GM12878 (cell line): Measurements from ENCODE around the gene SARS1. TPM values are rescaled to one million over a fixed set of nuclear protein-coding genes. Genes with fewer than 3 reads are reported as not detected.

Source experiments
- ATAC-seq: fragments of 200-7000 bp; cut with Tn5 transposase; 3 replicates; pipeline ENCODE4 v1.9.1; 2020; ENCODE audit warnings: mild to moderate bottlenecking, moderate library complexity
- BruUV-seq: library from RNA; stranded (reverse); fragments of 400-500 nt; replicated peaks from 2 replicates; lab custom pipeline; 2021; lab: Mats Ljungman, UMichigan
- CTCF ChIA-PET: fragments of 300-600 bp; sonication (Branson Sonifier 250); formaldehyde crosslinking; extraction: SDS; loops from one replicate; lab custom pipeline; 2021; ENCODE audit warnings: inconsistent platforms; lab: Yijun Ruan, JAX
- POLR2A ChIA-PET: fragments of 350-600 bp; formaldehyde crosslinking; extraction: SDS; loops from one replicate; lab custom pipeline; 2021; ENCODE audit warnings: inconsistent platforms; lab: Charles Lee
- RAD21 ChIA-PET: fragments of 300-600 bp; sonication (Branson Sonifier 250); formaldehyde crosslinking; loops from one replicate; lab custom pipeline; 2023; ENCODE audit warnings: antibody characterized with exemption; ENCODE audit not compliant: unreplicated experiment; lab: Charles Lee
- SMC1A ChIA-PET: fragments of 300-600 bp; sonication (Branson Sonifier 250); formaldehyde crosslinking; loops from one replicate; lab custom pipeline; 2023; ENCODE audit not compliant: unreplicated experiment, uncharacterized antibody; lab: Charles Lee
- DNase-seq: peaks from one replicate; pipeline ENCODE4 v3.0.0-alpha.2; 2011; ENCODE audit warnings: low read depth, low spot score
- FAIRE-seq: peaks from 3 replicates; lab custom pipeline; 2011; peaks lifted over from hg19 to GRCh38; lab: Jason Lieb, UNC
- H2AFZ ChIP-seq: 2 replicates; pipeline ENCODE4 v1.6.0; 2011; ENCODE audit warnings: low read depth, low read length, control low read depth; ENCODE audit not compliant: control insufficient read depth
- H3K27ac ChIP-seq: 2 replicates; pipeline ENCODE4 v1.5.1; 2011; ENCODE audit warnings: control low read depth; ENCODE audit not compliant: control insufficient read depth, insufficient read depth
- H3K27me3 ChIP-seq, 2 experiments: replicated peaks in 1 of 2; 2 replicates each; pipeline versions ENCODE4 v1.6.0 to v1.6.1; 2011; ENCODE audit warnings: low read length in 1 of 2; ENCODE audit not compliant: control insufficient read depth in 2 of 2, insufficient read depth in 2 of 2
- H3K36me3 ChIP-seq, 2 experiments: 2 replicates each; pipeline ENCODE4 v1.5.1; 2011; ENCODE audit warnings: low read length in 1 of 2; ENCODE audit not compliant: control insufficient read depth in 2 of 2, insufficient read depth in 2 of 2
- H3K4me1 ChIP-seq: 2 replicates; pipeline ENCODE4 v1.6.1; 2011; ENCODE audit warnings: mild to moderate bottlenecking, low read length, moderate library complexity, mixed read lengths; ENCODE audit not compliant: control insufficient read depth, insufficient read depth
- H3K4me2 ChIP-seq: 2 replicates; pipeline ENCODE4 v1.6.0; 2011; ENCODE audit warnings: control low read depth; ENCODE audit not compliant: control insufficient read depth, insufficient read depth
- H3K4me3 ChIP-seq: fragments of 200-600 bp; sonication (generic); 2 replicates; pipeline ENCODE4 v1.5.1; 2016
- H3K79me2 ChIP-seq: 2 replicates; pipeline ENCODE4 v1.6.0; 2011; ENCODE audit warnings: low read length; ENCODE audit not compliant: control insufficient read depth, insufficient read depth
- H3K9ac ChIP-seq: 2 replicates; pipeline ENCODE4 v1.8.0; 2011; ENCODE audit warnings: low read length, control low read depth, mixed read lengths; ENCODE audit not compliant: control insufficient read depth, insufficient read depth
- H3K9me3 ChIP-seq: replicated peaks from 3 replicates; pipeline ENCODE4 v1.5.1; 2011; ENCODE audit warnings: mild to moderate bottlenecking, low read length; ENCODE audit not compliant: control insufficient read depth, insufficient read depth
- H4K20me1 ChIP-seq: 2 replicates; pipeline ENCODE4 v1.6.0; 2011; ENCODE audit not compliant: control insufficient read depth, insufficient read depth
- CHD2 ChIP-seq: IDR thresholded peaks from 2 replicates; pipeline ENCODE4 v1.6.1; 2011; ENCODE audit warnings: low read depth, low read length, improper control_type of control experiment, borderline replicate concordance
- MEF2B ChIP-seq: fragments of 450-650 bp; IDR thresholded peaks from 2 replicates; pipeline ENCODE4 v1.6.1; 2018; ENCODE audit warnings: mild to moderate bottlenecking, moderate library complexity; ENCODE audit not compliant: partially characterized antibody, poor library complexity, severe bottlenecking
- POLR2AphosphoS5 ChIP-seq: IDR thresholded peaks from 2 replicates; pipeline ENCODE4 v1.6.1; 2011; ENCODE audit warnings: mild to moderate bottlenecking, low read length, inconsistent platforms
- SKIL ChIP-seq: fragments of 450-650 bp; IDR thresholded peaks from 2 replicates; pipeline ENCODE4 v1.6.1; 2017; ENCODE audit warnings: mild to moderate bottlenecking, low read depth, inconsistent platforms; ENCODE audit not compliant: poor library complexity, severe bottlenecking
- SPI1 ChIP-seq: IDR thresholded peaks from 2 replicates; pipeline ENCODE4 v1.6.1; 2011; ENCODE audit warnings: low read depth, mild to moderate bottlenecking, low read length, moderate library complexity, borderline replicate concordance; ENCODE audit not compliant: insufficient read depth
- STAT3 ChIP-seq: IDR thresholded peaks from 2 replicates; pipeline ENCODE4 v1.6.1; 2011; ENCODE audit warnings: low read depth, low read length, improper control_type of control experiment
- WGBS: methylation state at CpG from one replicate; pipeline ENCODE4 v1.1.6; 2016; ENCODE audit warnings: low lambda C conversion rate; ENCODE audit not compliant: insufficient replicate concordance, insufficient coverage; ENCODE audit errors: missing lambda C conversion rate; 5-methylcytosine and 5-hydroxymethylcytosine counted together
- in situ Hi-C: fragments of 300-500 bp; cut with MboI; formaldehyde crosslinking; loops from 9 replicates; pipeline ENCODE4 v1.14.3; 2018; ENCODE audit warnings: mixed read lengths
- intact Hi-C: fragments of 100-400 bp; cut with micrococcal nuclease; formaldehyde crosslinking; loops from one replicate; pipeline ENCODE4 v1.14.2; 2022; ENCODE audit not compliant: unreplicated experiment
- polyA plus RNA-seq, 11 experiments: library from polyadenylated mRNA; depleted of rRNA in 4 of 11; unstranded in 6 of 11; stranded (reverse) in 5 of 11; fragments of >200 nt; fragmentation: Nextera tagmentation in 4 of 11; fragmentation: Illumina TruSeq in 1 of 11; extraction: Ambion mirVana in 4 of 11; extraction: Trizol in 1 of 11; gene quantifications; 1 replicate in 1 of 11; 2 replicates in 10 of 11; pipeline versions ENCODE4 v1.2.1 to v1.2.3, GENCODE V29; 2011 to 2016; ENCODE audit warnings: inconsistent platforms in 2 of 11, missing spikeins in 2 of 11, low read depth in 1 of 11
- total RNA-seq, 4 experiments: library from RNA; depleted of rRNA in 3 of 4; stranded (reverse); fragments of >200 nt in 3 of 4; fragmentation: Illumina TruSeq in 1 of 4; extraction: Trizol in 1 of 4; gene quantifications; 2 replicates each; pipeline versions ENCODE4 v1.2.1 to v1.2.3, GENCODE V29; 2013 to 2021

The SARS1 gene
- total and polyA plus RNA-seq, 10 of the 15 experiments (the other 5 are each of a cell fraction or from before 2014, with no cell fraction given), result 103 to 202 (median 138) TPM

- WGBS, result 30% methylated on average over 24 of the region's 24 CpGs
- H3K9me3 ChIP-seq, result no peaks in the 10 kb centered on the region
- ChIA-PET RAD21 (no interaction called here), POLR2A (no interaction called here), SMC1A (no interaction called here), CTCF (interaction anchor here (5.3 kb wide), 1 partner anchor 255 kb away, joined by 122 read pairs; no protein-coding TSS in a partner anchor)
- FAIRE-seq, result no peak
- no peak for TF ChIP-seq SKIL
- no peak for TF ChIP-seq MEF2B
- no peak for TF ChIP-seq POLR2AphosphoS5
- TF ChIP-seq CHD2, result no peak
- TF ChIP-seq STAT3, result no peak
- peak; percentile 40; the same call in 1 of the 2 replicates for TF ChIP-seq SPI1
- H3K4me1 ChIP-seq, result no peaks in the 10 kb centered on the region
- H3K27ac ChIP-seq, result no peak overlapping the region
- no TSS peak for BruUV-seq
- no peak for DNase-seq
- no peak overlapping the region for H3K4me3 ChIP-seq
- no peaks in the 10 kb centered on the region for H4K20me1 ChIP-seq
- peaks cover 0 to 1% of the 10 kb centered on the region in 2 experiments; a peak in 1 of 4 replicates for H3K27me3 ChIP-seq
- no peaks in the 10 kb centered on the region for H3K36me3 ChIP-seq
- no peaks in the 10 kb centered on the region for H3K79me2 ChIP-seq
- H2AFZ ChIP-seq, result no peak overlapping the region
- H3K4me2 ChIP-seq, result no peak overlapping the region
- intact Hi-C loops, result no loop called here
- peak; percentile 43 for ATAC-seq
- in situ Hi-C loops, result no loop called here
- H3K9ac ChIP-seq, result no peak overlapping the region
Measured at GRCh38 chr1:109274533-109275476, 61.1 kb downstream of the SARS1 start.
